SK-N-SH (cell line): ENCODE measurements around the gene PAM.

Experiments
- EZH2phosphoT487 ChIP-seq: fragments of 200-600 bp; sonication (generic); IDR thresholded peaks from 2 replicates; pipeline ENCODE4 v1.6.1; 2017; ENCODE audit warnings: low read depth, mixed run types, mild to moderate bottlenecking, antibody characterized with exemption, moderate library complexity, borderline replicate concordance
- GABPA ChIP-seq: IDR thresholded peaks from 2 replicates; pipeline ENCODE4 v1.4.0; 2012; ENCODE audit warnings: low read depth, mild to moderate bottlenecking
- MEF2A ChIP-seq: IDR thresholded peaks from 2 replicates; pipeline ENCODE4 v1.4.0; 2012; ENCODE audit warnings: low read depth, borderline replicate concordance
- MXI1 ChIP-seq: IDR thresholded peaks from 2 replicates; pipeline ENCODE4 v1.6.1; 2012; ENCODE audit warnings: mild to moderate bottlenecking, low read depth, low read length, improper control_type of control experiment
- NFIC ChIP-seq: IDR thresholded peaks from 2 replicates; pipeline ENCODE4 v1.4.0; 2012; ENCODE audit warnings: borderline replicate concordance
- SIN3A ChIP-seq: IDR thresholded peaks from 2 replicates; pipeline ENCODE4 v1.6.1; 2012; ENCODE audit warnings: low read depth, mild to moderate bottlenecking, low read length, moderate library complexity, borderline replicate concordance
- TEAD4 ChIP-seq: IDR thresholded peaks from 2 replicates; pipeline ENCODE4 v1.4.0; 2012; ENCODE audit warnings: mild to moderate bottlenecking, borderline replicate concordance; ENCODE audit not compliant: insufficient read depth
- TF ChIP-seq, protein P1 (sequence below): fragments of 200-600 bp; sonication (generic); IDR thresholded peaks from 2 replicates; pipeline ENCODE4 v1.6.1; 2017; ENCODE audit warnings: antibody characterized with exemption, mild to moderate bottlenecking, moderate library complexity

- TF ChIP-seq, protein P1, sequence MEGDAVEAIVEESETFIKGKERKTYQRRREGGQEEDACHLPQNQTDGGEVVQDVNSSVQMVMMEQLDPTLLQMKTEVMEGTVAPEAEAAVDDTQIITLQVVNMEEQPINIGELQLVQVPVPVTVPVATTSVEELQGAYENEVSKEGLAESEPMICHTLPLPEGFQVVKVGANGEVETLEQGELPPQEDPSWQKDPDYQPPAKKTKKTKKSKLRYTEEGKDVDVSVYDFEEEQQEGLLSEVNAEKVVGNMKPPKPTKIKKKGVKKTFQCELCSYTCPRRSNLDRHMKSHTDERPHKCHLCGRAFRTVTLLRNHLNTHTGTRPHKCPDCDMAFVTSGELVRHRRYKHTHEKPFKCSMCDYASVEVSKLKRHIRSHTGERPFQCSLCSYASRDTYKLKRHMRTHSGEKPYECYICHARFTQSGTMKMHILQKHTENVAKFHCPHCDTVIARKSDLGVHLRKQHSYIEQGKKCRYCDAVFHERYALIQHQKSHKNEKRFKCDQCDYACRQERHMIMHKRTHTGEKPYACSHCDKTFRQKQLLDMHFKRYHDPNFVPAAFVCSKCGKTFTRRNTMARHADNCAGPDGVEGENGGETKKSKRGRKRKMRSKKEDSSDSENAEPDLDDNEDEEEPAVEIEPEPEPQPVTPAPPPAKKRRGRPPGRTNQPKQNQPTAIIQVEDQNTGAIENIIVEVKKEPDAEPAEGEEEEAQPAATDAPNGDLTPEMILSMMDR: no peak
- TF ChIP-seq MEF2A (no peak), EZH2phosphoT487 (no peak), MXI1 (no peak), SIN3A (no peak), TEAD4 (no peak), NFIC (no peak), GABPA (no peak)
Measured at GRCh38 chr5:102834438-102834964, 79.4 kb downstream of the PAM start.
